HCT116 (cell line): ENCODE measurements around the gene PHC3. TPM values are rescaled to one million over a fixed set of nuclear protein-coding genes. Genes with fewer than 3 reads are reported as not detected.

Experiments
- ATAC-seq: fragments of 200-7000 bp; cut with Tn5 transposase; 2 replicates; pipeline ENCODE4 v1.9.1; 2020; ENCODE audit warnings: mild to moderate bottlenecking, moderate library complexity
- BruUV-seq: library from RNA; stranded (reverse); fragments of 400-500 nt; replicated peaks from 2 replicates; lab custom pipeline; 2021; lab: Mats Ljungman, UMichigan
- CTCF ChIA-PET: fragments of 300-600 bp; sonication (Branson Sonifier 250); formaldehyde crosslinking; loops from one replicate; lab custom pipeline; 2021; ENCODE audit warnings: antibody characterized with exemption; lab: Charles Lee
- POLR2A ChIA-PET: fragments of 300-600, 350-600 bp; sonication (Branson Sonifier 250); formaldehyde crosslinking; loops from one replicate; lab custom pipeline; 2021; ENCODE audit warnings: antibody characterized with exemption; lab: Charles Lee
- RAD21 ChIA-PET, 2 experiments: fragments of 300-600 bp; sonication (Branson Sonifier 250); formaldehyde crosslinking; loops; one replicate each; lab custom pipeline; 2023; ENCODE audit warnings: low total read pairs in 2 of 2; ENCODE audit not compliant: uncharacterized antibody in 2 of 2, unreplicated experiment in 2 of 2, low non-redundant PET in 1 of 2; lab: Charles Lee
- DNase-seq: peaks from one replicate; pipeline ENCODE4 v3.0.0-alpha.2; 2010; ENCODE audit warnings: low read depth, low spot score
- H2AFZ ChIP-seq: fragments of 200-600 bp; shearing (Covaris generic), sonication (generic); 2 replicates; pipeline ENCODE4 v1.6.1; 2017; ENCODE audit warnings: low read depth, mixed run types, mixed read lengths, antibody characterized with exemption, low read length; ENCODE audit not compliant: poor library complexity, severe bottlenecking
- H3K27ac ChIP-seq: 2 replicates; pipeline ENCODE4 v1.5.1; 2012; ENCODE audit warnings: low read depth, low read length
- H3K27me3 ChIP-seq: fragments of 200-600 bp; sonication (generic); 2 replicates; pipeline ENCODE4 v1.6.1; 2016; ENCODE audit warnings: mixed run types, low read length, mixed read lengths; ENCODE audit not compliant: insufficient read depth
- H3K36me3 ChIP-seq, 2 experiments: fragments of 200-500 bp in 1 of 2; fragments of 200-600 bp in 1 of 2; sonication (Bioruptor generic) in 1 of 2; sonication (generic) in 1 of 2; 2 replicates each; pipeline versions ENCODE4 v1.5.1 to v1.6.1; 2014 to 2016; ENCODE audit warnings: low read length in 2 of 2, inconsistent platforms in 1 of 2, mixed read lengths in 1 of 2, mixed run types in 1 of 2; ENCODE audit not compliant: insufficient read depth in 2 of 2, control insufficient read depth in 1 of 2
- H3K4me1 ChIP-seq, 2 experiments: fragments of 200-600 bp in 1 of 2; sonication (generic) in 1 of 2; 2 replicates each; pipeline versions ENCODE4 v1.5.1 to v1.6.1; 2012 to 2017; ENCODE audit warnings: low read length in 2 of 2, inconsistent platforms in 1 of 2, mild to moderate bottlenecking in 1 of 2, mixed read lengths in 1 of 2, mixed run types in 1 of 2, moderate library complexity in 1 of 2; ENCODE audit not compliant: insufficient read depth in 2 of 2, control insufficient read depth in 1 of 2
- H3K4me2 ChIP-seq: fragments of 200-600 bp; sonication (generic); 2 replicates; pipeline ENCODE4 v1.6.1; 2017; ENCODE audit warnings: mixed run types, low read length, mixed read lengths
- H3K4me3 ChIP-seq, 2 experiments: fragments of 200-600 bp in 1 of 2; sonication (generic) in 1 of 2; replicated peaks in 1 of 2; 2 replicates each; pipeline ENCODE4 v1.5.1; 2011 to 2016; ENCODE audit warnings: low read length in 2 of 2, control low read depth in 1 of 2, low read depth in 1 of 2, mild to moderate bottlenecking in 1 of 2, mixed read lengths in 1 of 2, mixed run types in 1 of 2
- H3K79me2 ChIP-seq: fragments of 200-600 bp; sonication (generic); 2 replicates; pipeline ENCODE4 v1.6.1; 2017; ENCODE audit warnings: mild to moderate bottlenecking, mixed run types, low read length, moderate library complexity, mixed read lengths; ENCODE audit not compliant: insufficient read depth
- H3K9ac ChIP-seq: fragments of 200-600 bp; sonication (generic); 2 replicates; pipeline ENCODE4 v1.6.1; 2016; ENCODE audit warnings: low read length, mixed read lengths
- H3K9me2 ChIP-seq: fragments of 200-600 bp; sonication (generic), shearing (Covaris generic); 2 replicates; pipeline ENCODE4 v1.6.1; 2017; ENCODE audit warnings: mixed run types, mild to moderate bottlenecking, moderate library complexity; ENCODE audit not compliant: insufficient read depth
- H3K9me3 ChIP-seq, 2 experiments: fragments of 200-500 bp in 1 of 2; fragments of 200-600 bp in 1 of 2; sonication (Bioruptor generic) in 1 of 2; sonication (generic) in 1 of 2; 2 replicates each; pipeline ENCODE4 v1.6.1; 2014 to 2017; ENCODE audit warnings: low read length in 2 of 2, mixed read lengths in 2 of 2, inconsistent platforms in 1 of 2, low read depth in 1 of 2, mild to moderate bottlenecking in 1 of 2, mixed run types in 1 of 2, moderate library complexity in 1 of 2; ENCODE audit not compliant: control insufficient read depth in 1 of 2, insufficient read depth in 1 of 2
- H4K20me1 ChIP-seq: fragments of 200-600 bp; sonication (generic), shearing (Covaris generic); 2 replicates; pipeline ENCODE4 v1.6.1; 2017; ENCODE audit warnings: mixed run types, mild to moderate bottlenecking, moderate library complexity; ENCODE audit not compliant: insufficient read depth
- CBX3 ChIP-seq: IDR thresholded peaks from 2 replicates; pipeline ENCODE4 v1.6.1; 2012; ENCODE audit warnings: low read depth
- EZH2 ChIP-seq: fragments of 200-600 bp; sonication (generic); IDR thresholded peaks from 2 replicates; pipeline ENCODE4 v1.6.1; 2017; ENCODE audit warnings: antibody characterized with exemption, mixed run types
- EZH2phosphoT487 ChIP-seq: fragments of 200-600 bp; IDR thresholded peaks from 2 replicates; pipeline ENCODE4 v1.6.1; 2018; ENCODE audit warnings: antibody characterized with exemption, borderline replicate concordance
- JUND ChIP-seq: IDR thresholded peaks from 2 replicates; pipeline ENCODE4 v1.6.1; 2012
- POLR2AphosphoS5 ChIP-seq: IDR thresholded peaks from 2 replicates; pipeline ENCODE4 v1.6.1; 2011; ENCODE audit warnings: mild to moderate bottlenecking, low read depth, low read length, moderate library complexity
- TCF7L2 ChIP-seq: IDR thresholded peaks from 2 replicates; pipeline ENCODE4 v1.7.0; 2011; ENCODE audit warnings: borderline replicate concordance, inconsistent platforms; ENCODE audit not compliant: insufficient read depth, insufficient read length; ENCODE audit errors: extremely low read depth
- intact Hi-C: fragments of 100-400 bp; cut with micrococcal nuclease; formaldehyde crosslinking; loops from 2 replicates; pipeline ENCODE4 v1.10.0; 2022
- total RNA-seq: library from RNA; stranded (reverse); gene quantifications from one replicate; pipeline ENCODE4 v1.2.1, GENCODE V29; 2021; ENCODE audit not compliant: unreplicated experiment
- TF ChIP-seq, protein P1 (sequence below): IDR thresholded peaks from 2 replicates; pipeline ENCODE4 v1.6.1; 2012
- TF ChIP-seq, protein P2 (sequence below): IDR thresholded peaks from 2 replicates; pipeline ENCODE4 v1.6.1; 2012
- TF ChIP-seq, protein P3 (sequence below): IDR thresholded peaks from 2 replicates; pipeline ENCODE4 v1.6.1; 2012; ENCODE audit warnings: low read depth

PHC3 gene
- total RNA-seq, 1 experiment from 2014 or later = 40.1 TPM

DNA sequence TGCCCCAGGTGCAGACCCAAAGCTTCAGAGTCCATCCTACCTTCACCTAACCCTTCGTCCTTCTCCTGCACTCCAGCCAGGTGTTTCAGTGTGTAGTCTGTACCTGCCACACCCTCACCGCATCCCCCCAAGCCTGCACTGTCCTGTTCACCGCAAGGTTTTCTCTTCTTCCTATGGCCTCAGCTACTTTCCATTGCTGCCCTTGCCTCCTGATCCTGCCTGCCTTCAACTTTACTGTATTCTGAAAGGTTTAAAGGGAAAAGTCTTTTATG is 134.5 kb downstream of the PHC3 start:
- H3K4me2 ChIP-seq = no peak overlapping the region
- no peak for ATAC-seq
- RAD21 ChIA-PET = no interaction called here
- no peak for DNase-seq
- CTCF ChIA-PET = no interaction called here
- no peak overlapping the region for H3K27ac ChIP-seq
- no peaks in the 10 kb centered on the region for H3K27me3 ChIP-seq
- no peaks in the 10 kb centered on the region; a peak in 1 of 4 replicates for H3K36me3 ChIP-seq
- H3K9me3 ChIP-seq = no peaks in the 10 kb centered on the region
- intact Hi-C loops = no loop called here
- H4K20me1 ChIP-seq = no peaks in the 10 kb centered on the region
- BruUV-seq = no TSS peak
- POLR2A ChIA-PET = no interaction called here
- H3K4me1 ChIP-seq = 0 out of 4 replicates have a peak, but pooled peaks cover 0 to 2% of the 10 kb centered on the region in 2 experiments
- no peak overlapping the region for H3K9ac ChIP-seq
- H3K79me2 ChIP-seq = no peaks in the 10 kb centered on the region
- no peak for TF ChIP-seq EZH2
- no peak for TF ChIP-seq TCF7L2
- no peak for TF ChIP-seq POLR2AphosphoS5
- no peak for TF ChIP-seq CBX3
- TF ChIP-seq, protein P1, sequence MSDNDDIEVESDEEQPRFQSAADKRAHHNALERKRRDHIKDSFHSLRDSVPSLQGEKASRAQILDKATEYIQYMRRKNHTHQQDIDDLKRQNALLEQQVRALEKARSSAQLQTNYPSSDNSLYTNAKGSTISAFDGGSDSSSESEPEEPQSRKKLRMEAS = no peak
- TF ChIP-seq, protein P2, sequence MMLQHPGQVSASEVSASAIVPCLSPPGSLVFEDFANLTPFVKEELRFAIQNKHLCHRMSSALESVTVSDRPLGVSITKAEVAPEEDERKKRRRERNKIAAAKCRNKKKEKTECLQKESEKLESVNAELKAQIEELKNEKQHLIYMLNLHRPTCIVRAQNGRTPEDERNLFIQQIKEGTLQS = no peak
- no peak for TF ChIP-seq JUND
- TF ChIP-seq, protein P3, sequence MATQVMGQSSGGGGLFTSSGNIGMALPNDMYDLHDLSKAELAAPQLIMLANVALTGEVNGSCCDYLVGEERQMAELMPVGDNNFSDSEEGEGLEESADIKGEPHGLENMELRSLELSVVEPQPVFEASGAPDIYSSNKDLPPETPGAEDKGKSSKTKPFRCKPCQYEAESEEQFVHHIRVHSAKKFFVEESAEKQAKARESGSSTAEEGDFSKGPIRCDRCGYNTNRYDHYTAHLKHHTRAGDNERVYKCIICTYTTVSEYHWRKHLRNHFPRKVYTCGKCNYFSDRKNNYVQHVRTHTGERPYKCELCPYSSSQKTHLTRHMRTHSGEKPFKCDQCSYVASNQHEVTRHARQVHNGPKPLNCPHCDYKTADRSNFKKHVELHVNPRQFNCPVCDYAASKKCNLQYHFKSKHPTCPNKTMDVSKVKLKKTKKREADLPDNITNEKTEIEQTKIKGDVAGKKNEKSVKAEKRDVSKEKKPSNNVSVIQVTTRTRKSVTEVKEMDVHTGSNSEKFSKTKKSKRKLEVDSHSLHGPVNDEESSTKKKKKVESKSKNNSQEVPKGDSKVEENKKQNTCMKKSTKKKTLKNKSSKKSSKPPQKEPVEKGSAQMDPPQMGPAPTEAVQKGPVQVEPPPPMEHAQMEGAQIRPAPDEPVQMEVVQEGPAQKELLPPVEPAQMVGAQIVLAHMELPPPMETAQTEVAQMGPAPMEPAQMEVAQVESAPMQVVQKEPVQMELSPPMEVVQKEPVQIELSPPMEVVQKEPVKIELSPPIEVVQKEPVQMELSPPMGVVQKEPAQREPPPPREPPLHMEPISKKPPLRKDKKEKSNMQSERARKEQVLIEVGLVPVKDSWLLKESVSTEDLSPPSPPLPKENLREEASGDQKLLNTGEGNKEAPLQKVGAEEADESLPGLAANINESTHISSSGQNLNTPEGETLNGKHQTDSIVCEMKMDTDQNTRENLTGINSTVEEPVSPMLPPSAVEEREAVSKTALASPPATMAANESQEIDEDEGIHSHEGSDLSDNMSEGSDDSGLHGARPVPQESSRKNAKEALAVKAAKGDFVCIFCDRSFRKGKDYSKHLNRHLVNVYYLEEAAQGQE = no peak
- TF ChIP-seq EZH2phosphoT487 = no peak
- no peaks in the 10 kb centered on the region for H3K9me2 ChIP-seq
- no peak overlapping the region for H2AFZ ChIP-seq
- H3K4me3 ChIP-seq = no peak overlapping the region
